GM21447 (cell line): ENCODE data around the gene ATAT1.
A peak's percentile ranks its signal among the peaks of the same experiment; 100 is the strongest.

Experiments used
- ATAC-seq: cut with Tn5 transposase; IDR thresholded peaks from one replicate; pipeline ENCODE4 v1.9.1; 2021; ENCODE audit not compliant: unreplicated experiment

The ATAT1 gene

GRCh38 chr6:30626484-30627366 lies at the start of gene ATAT1:
Gene ATAT1 (plus strand): TSS chr6:30626874.
- ATAC-seq, result peak; percentile 90

DNA sequence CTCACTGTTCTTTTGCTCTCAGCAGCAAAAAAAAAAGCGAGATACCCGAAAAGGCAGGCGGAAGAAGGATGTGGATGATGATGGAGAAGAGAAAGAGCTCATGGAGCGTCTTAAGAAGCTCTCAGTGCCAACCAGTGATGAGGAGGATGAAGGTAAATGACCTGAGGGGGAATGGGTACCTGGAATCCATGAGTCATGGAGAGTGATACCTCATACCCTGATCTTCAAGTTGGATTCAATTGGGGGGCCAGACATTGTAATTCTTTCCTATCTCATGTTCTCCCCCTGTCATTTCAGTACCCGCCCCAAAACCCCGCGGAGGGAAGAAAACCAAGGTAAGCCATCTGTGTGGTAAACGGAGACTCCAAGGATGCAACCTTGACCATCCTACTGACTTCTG lies 48.6 kb upstream of the ATAT1 start:
- no peak for ATAC-seq

GRCh38 chr6:30583921-30584320 lies 42.8 kb upstream of the ATAT1 start:
- no peak for ATAC-seq

- ATAC-seq, result no peak
These were observed 36.8 kb upstream of the ATAT1 start for GRCh38 chr6:30589754-30590358.

GRCh38 chr6:30590509-30590908 lies 36.2 kb upstream of the ATAT1 start:
- ATAC-seq, result no peak

DNA sequence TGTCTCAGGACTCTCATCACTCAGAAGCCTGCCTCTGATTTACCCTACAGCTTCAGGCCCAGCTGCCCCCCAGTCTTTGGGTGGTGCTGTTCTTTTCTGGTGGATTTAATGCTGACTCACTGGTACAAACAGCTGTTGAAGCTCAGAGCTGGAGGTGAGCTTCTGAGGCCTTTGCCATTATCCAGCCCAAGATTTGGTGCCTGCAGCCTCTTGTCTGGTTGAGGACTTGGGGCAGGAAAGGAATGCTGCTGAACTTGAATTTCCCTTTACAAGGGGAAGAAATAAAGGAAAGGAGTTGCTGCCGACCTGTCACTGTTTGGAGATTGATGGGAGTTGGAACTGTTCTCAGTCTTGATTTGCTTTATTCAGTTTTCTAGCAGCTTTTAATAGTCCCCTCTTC lies 35.7 kb upstream of the ATAT1 start:
- ATAC-seq, result no peak

GRCh38 chr6:30592287-30592686 lies 34.4 kb upstream of the ATAT1 start:
- ATAC-seq, result no peak

- ATAC-seq, result peak; percentile 72
These were observed 29.1 kb upstream of the ATAT1 start for GRCh38 chr6:30597315-30598144.

DNA sequence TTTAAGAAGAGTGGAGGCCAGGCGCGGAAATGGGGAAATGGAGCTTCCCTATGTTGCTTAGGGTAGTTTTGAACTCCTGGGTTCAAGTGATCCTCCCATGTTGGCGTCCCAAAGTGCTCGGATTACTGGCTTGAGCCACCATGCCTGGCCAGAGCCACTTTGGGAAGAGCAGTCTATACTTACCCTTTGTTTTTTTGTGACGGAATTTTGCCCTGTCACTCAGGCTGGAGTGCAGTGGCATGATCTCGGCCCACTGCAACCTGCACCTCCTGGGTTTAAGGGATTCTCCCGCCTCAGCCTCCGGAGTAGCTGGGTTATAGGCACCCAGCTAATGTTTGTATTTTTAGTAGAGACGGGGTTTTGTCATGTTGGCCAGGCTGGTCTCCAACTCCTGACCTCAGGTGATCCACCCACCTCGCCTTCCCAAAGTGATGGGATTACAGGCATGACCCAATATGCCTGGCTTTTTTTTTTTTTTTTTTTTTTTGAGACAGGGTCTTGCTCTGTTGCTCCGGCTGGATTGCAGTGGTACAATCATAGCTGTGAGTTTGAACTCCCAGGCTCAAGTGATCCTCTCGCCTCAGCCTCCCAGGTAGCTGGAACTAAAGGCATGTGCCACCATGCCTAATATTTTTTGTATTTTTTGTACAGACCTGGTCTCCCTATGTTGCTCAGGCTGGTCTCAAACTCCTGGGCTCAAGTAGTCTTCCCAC lies 27.6 kb upstream of the ATAT1 start:
- ATAC-seq, result no peak

DNA sequence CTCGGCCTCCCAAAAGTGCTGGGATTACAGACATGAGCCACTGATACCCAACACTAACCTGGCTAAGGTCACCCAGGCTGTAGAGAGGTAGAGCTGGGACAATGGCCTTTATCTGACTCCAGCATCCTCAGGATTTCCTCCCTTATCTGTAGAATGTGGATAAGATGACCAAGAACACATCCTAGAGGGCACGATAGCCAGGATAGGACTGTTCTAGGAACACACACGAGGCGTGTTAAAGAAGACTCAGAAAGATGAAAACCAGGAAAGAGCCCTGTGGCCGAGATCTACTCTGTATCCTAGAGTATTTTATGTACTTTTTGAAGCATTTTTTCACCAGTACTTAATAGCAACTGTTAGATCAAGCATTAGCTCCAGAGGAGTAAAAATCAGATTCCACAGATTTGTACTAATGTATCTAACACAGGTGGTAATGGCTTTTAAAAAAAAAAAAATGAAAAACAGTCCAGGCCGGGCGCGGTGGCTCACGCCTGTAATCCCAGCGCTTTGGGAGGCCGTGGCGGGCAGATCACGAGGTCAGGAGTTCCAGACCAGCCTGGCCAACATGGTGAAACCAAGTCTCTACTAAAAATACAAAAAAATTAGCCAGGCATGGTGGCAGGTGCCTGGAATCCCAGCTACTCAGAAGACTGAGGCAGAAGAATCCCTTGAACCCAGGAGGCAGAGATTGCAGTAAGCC lies 26.9 kb upstream of the ATAT1 start:
- ATAC-seq, result no peak

DNA sequence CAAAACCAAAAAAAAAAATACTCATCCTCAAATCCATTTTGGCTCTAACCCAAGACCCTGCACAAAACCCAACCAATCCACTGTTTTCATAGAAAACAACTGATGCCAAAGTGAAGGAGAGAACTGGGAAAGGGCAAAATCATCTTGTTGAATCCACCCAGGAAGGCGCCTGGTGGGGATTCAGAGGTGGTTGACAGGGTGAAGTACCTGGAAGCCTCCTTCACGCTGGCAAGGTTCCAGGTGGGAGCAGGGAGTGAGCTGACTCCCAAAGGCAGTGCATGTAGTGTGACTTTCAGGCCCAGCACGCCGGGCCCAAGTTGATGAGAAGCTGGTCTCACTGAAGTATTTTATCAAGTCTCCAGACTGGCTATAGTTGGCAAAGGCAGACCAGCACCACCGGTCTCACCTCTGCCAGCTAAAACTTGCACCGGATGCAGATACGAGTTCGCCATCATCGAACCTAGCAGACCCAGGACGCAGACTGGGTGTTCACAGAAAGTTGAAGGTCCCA lies 26.2 kb upstream of the ATAT1 start:
- ATAC-seq, result no peak

DNA sequence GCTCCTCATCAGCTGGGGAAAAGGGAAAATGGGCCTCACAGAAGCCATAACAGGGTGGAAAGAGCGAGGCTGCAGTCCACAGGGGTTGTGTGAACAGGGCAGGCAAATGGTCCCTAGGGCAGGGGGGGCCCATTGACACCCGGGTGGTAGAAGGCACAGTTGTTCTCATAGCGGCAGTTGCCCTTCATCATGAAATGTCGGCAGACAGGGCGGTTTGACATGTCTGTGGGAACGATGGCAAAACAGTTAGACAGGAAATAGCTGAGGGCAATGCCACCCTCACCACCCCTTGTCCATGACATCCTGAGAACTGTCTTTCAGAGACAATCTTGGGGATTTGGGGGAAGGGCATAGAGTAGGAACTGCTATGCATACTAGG lies 25.2 kb upstream of the ATAT1 start:
- ATAC-seq, result no peak

GRCh38 chr6:30601815-30602641 lies 24.6 kb upstream of the ATAT1 start:
- ATAC-seq, result no peak

- no peak for ATAC-seq
These were observed 22.7 kb upstream of the ATAT1 start for GRCh38 chr6:30603961-30604360.

GRCh38 chr6:30610065-30610464 lies 16.6 kb upstream of the ATAT1 start:
- ATAC-seq, result no peak

- ATAC-seq, result no peak
These were observed 15.4 kb upstream of the ATAT1 start for GRCh38 chr6:30611150-30611855.

DNA sequence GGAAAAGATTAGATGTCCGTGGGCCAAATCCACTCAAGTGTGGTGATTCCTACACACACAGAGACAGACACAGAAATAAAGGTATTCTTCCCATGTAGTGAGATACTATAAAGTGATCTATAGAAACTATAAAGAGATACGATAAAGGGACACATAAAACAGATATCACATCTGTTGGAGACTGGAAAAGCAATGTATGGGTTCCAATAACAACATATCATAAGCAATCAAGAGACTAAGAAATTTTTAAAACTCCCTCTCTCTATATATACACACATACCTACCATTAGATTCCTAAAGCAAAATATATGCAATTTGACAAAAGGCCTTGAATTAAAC lies 14.8 kb upstream of the ATAT1 start:
- ATAC-seq, result no peak

GRCh38 chr6:30612213-30612612 lies 14.5 kb upstream of the ATAT1 start:
- ATAC-seq, result no peak

DNA sequence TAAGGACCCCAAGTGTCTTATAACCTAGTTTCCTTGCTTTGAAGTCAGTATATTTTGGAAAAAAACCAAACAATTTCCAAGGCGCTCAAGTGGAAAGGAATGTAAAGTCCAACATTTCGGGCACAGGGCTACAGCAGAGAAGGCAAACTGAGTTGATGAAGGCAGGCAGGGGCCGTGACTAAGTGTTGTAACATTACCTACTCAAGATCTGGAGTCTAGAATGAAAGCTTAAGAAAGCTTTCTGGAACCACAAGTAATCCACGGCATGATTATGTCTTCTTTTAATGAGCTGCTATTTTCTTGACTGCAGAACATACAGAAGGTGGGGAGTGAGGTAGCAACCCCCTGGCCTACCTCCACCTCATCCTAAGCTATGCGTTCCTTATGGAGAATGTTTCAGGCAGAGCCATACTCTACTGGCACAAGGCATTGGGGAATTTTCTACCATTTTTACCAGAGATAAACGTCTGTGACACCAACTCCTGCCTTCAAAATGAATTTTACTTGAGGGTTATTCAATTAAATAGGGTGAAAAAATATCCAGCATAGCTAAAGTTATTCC lies 13.9 kb upstream of the ATAT1 start:
- no peak for ATAC-seq
